Neural cell (in vitro differentiated cells): ENCODE measurements around the gene NCBP1. TPM values are rescaled to one million over a fixed set of nuclear protein-coding genes. Genes with fewer than 3 reads are reported as not detected.

Experiments used
- H2AFZ ChIP-seq: fragments of 200-600, 300-800 bp; sonication (generic), shearing (Covaris generic); 2 replicates; pipeline ENCODE4 v1.6.0; 2014; ENCODE audit warnings: low read depth, mild to moderate bottlenecking, antibody characterized with exemption, low read length, moderate library complexity
- H3F3A ChIP-seq: fragments of 200-600 bp; shearing (Covaris generic); 2 replicates; pipeline ENCODE4 v1.6.1; 2016; ENCODE audit warnings: mild to moderate bottlenecking, moderate library complexity, mixed read lengths, antibody characterized with exemption, low read length; ENCODE audit not compliant: insufficient read depth, poor library complexity, severe bottlenecking
- H3K27ac ChIP-seq: fragments of 200-600, 300-800 bp; sonication (generic), shearing (Covaris generic); 2 replicates; pipeline ENCODE4 v1.5.1; 2014; ENCODE audit warnings: mild to moderate bottlenecking, low read length, moderate library complexity
- H3K27me3 ChIP-seq: fragments of 300-800, 200-600 bp; sonication (generic), shearing (Covaris generic); 2 replicates; pipeline ENCODE4 v1.6.0; 2014; ENCODE audit warnings: mild to moderate bottlenecking, low read depth, low read length, moderate library complexity; ENCODE audit not compliant: insufficient read depth
- H3K36me3 ChIP-seq: fragments of 300-800, 200-600 bp; sonication (generic), shearing (Covaris generic); 2 replicates; pipeline ENCODE4 v1.5.1; 2014; ENCODE audit warnings: mild to moderate bottlenecking, antibody characterized with exemption, low read length, moderate library complexity; ENCODE audit not compliant: insufficient read depth
- H3K4me2 ChIP-seq: fragments of 300-800, 200-600 bp; sonication (generic), shearing (Covaris generic); 2 replicates; pipeline ENCODE4 v1.6.0; 2014; ENCODE audit warnings: mild to moderate bottlenecking, low read length
- H3K4me3 ChIP-seq: fragments of 300-800, 200-600 bp; sonication (generic), shearing (Covaris generic); 2 replicates; pipeline ENCODE4 v1.5.1; 2014; ENCODE audit warnings: mild to moderate bottlenecking, low read length, moderate library complexity
- H3K79me2 ChIP-seq: fragments of 200-600 bp; shearing (Covaris generic); replicated peaks from 2 replicates; pipeline ENCODE4 v1.6.0; 2014; ENCODE audit warnings: mild to moderate bottlenecking, low read length, moderate library complexity; ENCODE audit not compliant: insufficient read depth
- H3K9ac ChIP-seq: fragments of 300-800, 200-600 bp; sonication (generic), shearing (Covaris generic); 2 replicates; pipeline ENCODE4 v1.6.1; 2016; ENCODE audit warnings: mild to moderate bottlenecking, low read length, mixed read lengths
- H3K9me2 ChIP-seq: fragments of 200-600 bp; shearing (Covaris generic); 2 replicates; pipeline ENCODE4 v1.6.1; 2016; ENCODE audit warnings: mild to moderate bottlenecking, low read length, mixed read lengths; ENCODE audit not compliant: insufficient read depth
- H3K9me3 ChIP-seq: fragments of 200-600, 300-800 bp; sonication (generic), shearing (Covaris generic); 2 replicates; pipeline ENCODE4 v1.6.1; 2016; ENCODE audit warnings: mild to moderate bottlenecking, mixed run types, low read length, moderate library complexity, mixed read lengths
- H4K20me1 ChIP-seq: fragments of 200-600 bp; shearing (Covaris generic); 2 replicates; pipeline ENCODE4 v1.6.1; 2016; ENCODE audit warnings: mild to moderate bottlenecking, mixed run types; ENCODE audit not compliant: insufficient read depth
- CTCF ChIP-seq: fragments of 450-650 bp; IDR thresholded peaks from 2 replicates; pipeline ENCODE4 v1.5.1; 2014; ENCODE audit warnings: antibody characterized with exemption, mild to moderate bottlenecking, moderate library complexity; ENCODE audit not compliant: poor library complexity, severe bottlenecking
- EP300 ChIP-seq: fragments of 450-650 bp; conservative IDR thresholded peaks from 2 replicates; pipeline ENCODE4 v1.6.1; 2014; ENCODE audit warnings: antibody characterized with exemption, mild to moderate bottlenecking, moderate library complexity; ENCODE audit not compliant: poor library complexity, severe bottlenecking
- EZH2 ChIP-seq: fragments of 200-600, 300-800 bp; shearing (Covaris generic), sonication (generic); IDR thresholded peaks from 2 replicates; pipeline ENCODE4 v1.6.1; 2014; ENCODE audit warnings: antibody characterized with exemption, low read length, borderline replicate concordance, mild to moderate bottlenecking; ENCODE audit not compliant: insufficient read depth, poor library complexity, severe bottlenecking
- MXI1 ChIP-seq: fragments of 450-650 bp; conservative IDR thresholded peaks from 2 replicates; pipeline ENCODE4 v1.6.1; 2014; ENCODE audit warnings: antibody characterized with exemption, mild to moderate bottlenecking; ENCODE audit not compliant: poor library complexity, severe bottlenecking
- POLR2AphosphoS5 ChIP-seq: IDR thresholded peaks from 2 replicates; pipeline ENCODE4 v1.6.1; 2012
- RAD21 ChIP-seq: fragments of 450-650 bp; conservative IDR thresholded peaks from 2 replicates; pipeline ENCODE4 v1.6.1; 2014; ENCODE audit warnings: antibody characterized with exemption, mild to moderate bottlenecking, moderate library complexity
- REST ChIP-seq: IDR thresholded peaks from 2 replicates; pipeline ENCODE4 v1.6.1; 2012; ENCODE audit warnings: borderline replicate concordance
- SMC3 ChIP-seq: fragments of 450-650 bp; conservative IDR thresholded peaks from 2 replicates; pipeline ENCODE4 v1.6.1; 2014; ENCODE audit warnings: antibody characterized with exemption, mild to moderate bottlenecking, moderate library complexity; ENCODE audit not compliant: poor library complexity
- TAF1 ChIP-seq: IDR thresholded peaks from 2 replicates; pipeline ENCODE4 v1.6.1; 2012; ENCODE audit warnings: low read depth
- polyA plus RNA-seq: library from polyadenylated mRNA; depleted of rRNA; stranded (reverse); fragments of >200 nt; gene quantifications from 2 replicates; pipeline ENCODE4 v1.2.3, GENCODE V29; 2014

Gene NCBP1
- polyA plus RNA-seq, 1 donor from 2014 or later = 30.6 TPM

GRCh38 chr9:97625620-97626019, 8.0 kb upstream of the NCBP1 start:
- no peak overlapping the region for H3K4me2 ChIP-seq
- peaks cover 4% of the 10 kb centered on the region for H3K9me3 ChIP-seq
- no peaks in the 10 kb centered on the region for H3K9me2 ChIP-seq
- no peak overlapping the region for H2AFZ ChIP-seq
- no peak overlapping the region for H3K27ac ChIP-seq
- TF ChIP-seq TAF1 (no peak), POLR2AphosphoS5 (no peak), RAD21 (no peak), REST (no peak)
- peaks cover 46% of the 10 kb centered on the region for H3K79me2 ChIP-seq
- H3K36me3 ChIP-seq = peaks cover 6% of the 10 kb centered on the region
- no peaks in the 10 kb centered on the region for H4K20me1 ChIP-seq
- H3K4me3 ChIP-seq = no peak overlapping the region
- H3K27me3 ChIP-seq = no peaks in the 10 kb centered on the region
- no peaks in the 10 kb centered on the region for H3F3A ChIP-seq
- H3K9ac ChIP-seq = no peak overlapping the region

- Histone ChIP-seq H3K27ac (no peak overlapping the region), H3K9me2 (no peaks in the 10 kb centered on the region), H3K4me3 (no peak overlapping the region), H4K20me1 (no peaks in the 10 kb centered on the region), H3F3A (peaks cover 7% of the 10 kb centered on the region), H3K36me3 (peaks cover 6% of the 10 kb centered on the region), H3K79me2 (peaks cover 61% of the 10 kb centered on the region), H3K4me2 (no peak overlapping the region), H2AFZ (no peak overlapping the region), H3K9ac (no peak overlapping the region), H3K27me3 (no peaks in the 10 kb centered on the region), H3K9me3 (no peaks in the 10 kb centered on the region)
- no peak for TF ChIP-seq EZH2
- TF ChIP-seq SMC3 = no peak
- no peak for TF ChIP-seq CTCF
- TF ChIP-seq POLR2AphosphoS5 = no peak
- no peak for TF ChIP-seq EP300
- no peak for TF ChIP-seq TAF1
- TF ChIP-seq REST = no peak
- TF ChIP-seq RAD21 = no peak
- TF ChIP-seq MXI1 = no peak
These were observed 6.0 kb upstream of the NCBP1 start for GRCh38 chr9:97627624-97628023.
